GM21723 (cell line): Measurements from ENCODE around the gene CHRNA4.

Source experiments
- ATAC-seq: cut with Tn5 transposase; IDR thresholded peaks from one replicate; pipeline ENCODE4 v1.9.1; 2021; ENCODE audit warnings: mild to moderate bottlenecking, moderate library complexity; ENCODE audit not compliant: unreplicated experiment

Gene CHRNA4

GRCh38 chr20:63379296-63379695, 18.1 kb upstream of the CHRNA4 start:
- ATAC-seq: no peak

DNA sequence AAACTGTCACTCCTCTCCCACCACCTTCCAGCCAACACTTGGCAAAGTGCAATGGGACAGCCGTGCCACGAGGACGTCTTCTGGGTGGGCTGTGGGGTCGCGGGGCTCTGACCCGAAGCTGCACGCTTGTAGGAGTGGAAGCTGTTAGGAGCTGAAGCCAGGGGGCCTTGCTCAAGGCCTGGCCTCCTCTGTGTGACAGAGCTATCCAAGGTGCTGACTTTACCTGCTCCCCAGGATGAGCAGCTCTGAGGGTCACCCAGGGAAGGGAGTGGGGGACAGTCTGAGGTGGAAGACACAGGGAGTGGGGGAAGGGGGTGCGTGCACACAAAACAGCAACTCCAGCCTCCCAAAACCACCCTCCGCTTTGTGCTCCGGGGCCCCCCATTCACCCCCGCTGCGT, 17.5 kb upstream of the CHRNA4 start:
- no peak for ATAC-seq

DNA sequence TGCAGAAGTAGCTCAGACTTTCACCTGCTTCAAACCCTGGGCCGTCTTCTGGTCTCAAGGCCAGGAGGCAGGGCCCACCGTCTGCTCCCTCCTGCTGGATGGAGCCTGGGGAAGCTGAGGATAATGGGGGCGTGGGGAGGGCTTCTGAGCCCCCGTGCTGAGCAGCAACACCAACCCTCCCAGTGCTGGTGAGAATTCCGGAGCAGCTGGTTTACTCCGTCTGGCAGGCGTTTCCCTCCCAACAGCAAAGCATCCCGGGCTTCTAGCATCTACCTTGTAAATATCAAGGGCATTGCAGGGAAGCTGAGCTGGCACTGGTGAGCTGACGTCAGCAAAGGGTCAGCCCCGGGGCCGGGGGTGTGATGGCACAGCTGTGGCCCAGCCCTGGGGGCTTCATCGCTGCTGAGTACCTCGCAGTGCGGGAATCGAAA, 16.8 kb upstream of the CHRNA4 start:
- no peak for ATAC-seq

DNA sequence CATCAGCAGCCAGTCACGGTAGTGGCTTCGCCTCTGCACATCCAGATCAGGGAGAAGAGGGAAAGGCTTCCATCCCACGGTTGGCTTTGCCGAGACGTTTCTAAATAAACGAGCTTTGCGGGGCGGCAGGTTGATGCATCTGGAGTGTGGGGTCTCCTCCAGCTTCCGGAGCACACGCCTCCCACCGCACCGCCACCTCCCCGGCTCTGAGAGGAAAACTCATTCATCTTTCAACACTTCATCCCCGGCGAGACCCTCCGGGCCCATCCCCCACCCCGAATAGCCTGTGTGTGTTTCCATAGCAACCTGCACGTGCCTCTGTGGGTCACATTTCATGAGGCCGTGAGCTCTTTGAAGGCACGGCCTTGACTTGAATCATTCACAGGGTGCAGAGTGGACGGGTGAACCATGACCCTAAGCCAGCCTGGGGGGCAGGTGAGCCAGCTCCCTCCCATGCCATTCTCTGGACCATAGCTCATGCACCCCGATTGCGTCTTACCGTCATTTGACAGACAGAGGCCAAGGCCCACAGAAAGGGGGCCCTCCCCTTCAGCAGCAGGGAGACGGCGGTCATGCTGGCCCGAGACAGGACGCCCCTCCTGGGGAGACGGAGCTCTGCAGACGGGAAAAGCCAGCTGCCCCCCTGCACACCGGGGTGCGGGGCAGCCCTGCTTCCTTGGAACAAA, 16.2 kb upstream of the CHRNA4 start:
- ATAC-seq: no peak

GRCh38 chr20:63376283-63377250, 15.4 kb upstream of the CHRNA4 start:
- ATAC-seq: no peak

GRCh38 chr20:63375438-63375837, 14.3 kb upstream of the CHRNA4 start:
- ATAC-seq: no peak

GRCh38 chr20:63374504-63374903, 13.4 kb upstream of the CHRNA4 start:
- ATAC-seq: no peak

- no peak for ATAC-seq
These were observed 12.8 kb upstream of the CHRNA4 start for GRCh38 chr20:63373996-63374395.

GRCh38 chr20:63372971-63373885, 12.1 kb upstream of the CHRNA4 start:
- no peak for ATAC-seq

DNA sequence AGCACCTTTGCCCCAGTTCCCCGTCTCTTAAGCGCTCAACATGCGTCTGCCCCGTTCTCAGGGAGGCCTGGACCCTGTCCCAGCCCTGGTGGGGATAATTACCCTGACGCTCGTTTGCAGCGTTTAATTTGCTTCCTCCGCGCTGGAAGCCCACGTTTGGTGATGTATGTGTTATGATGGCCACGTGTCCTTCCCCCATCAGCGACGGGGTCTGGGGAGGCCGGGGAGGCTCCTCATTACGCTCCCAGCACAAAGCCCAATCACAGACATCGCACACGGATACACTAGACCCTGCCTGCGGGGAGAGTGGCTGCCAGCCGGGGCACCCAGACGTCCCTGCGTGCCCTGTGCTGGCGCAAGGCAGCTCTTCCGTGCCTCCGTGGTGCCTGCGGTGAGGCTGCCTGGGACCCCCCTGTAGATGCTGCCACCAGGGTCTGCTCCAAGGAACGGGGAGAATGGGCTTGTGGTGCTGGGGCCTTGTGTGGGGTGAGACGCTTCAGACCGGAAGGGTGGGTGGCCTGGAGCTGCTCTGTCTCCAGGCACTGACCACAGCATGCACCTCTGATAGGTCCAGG, 10.2 kb upstream of the CHRNA4 start:
- no peak for ATAC-seq

- no peak for ATAC-seq
These were observed 9.6 kb upstream of the CHRNA4 start for GRCh38 chr20:63370618-63371187.

GRCh38 chr20:63369724-63370617, 8.8 kb upstream of the CHRNA4 start:
- ATAC-seq: no peak

GRCh38 chr20:63369024-63369530, 7.9 kb upstream of the CHRNA4 start:
- ATAC-seq: no peak

- no peak for ATAC-seq
These were observed 7.0 kb upstream of the CHRNA4 start for GRCh38 chr20:63368151-63368550.

GRCh38 chr20:63367446-63368055, 6.4 kb upstream of the CHRNA4 start:
- no peak for ATAC-seq

- ATAC-seq: no peak
These were observed 5.5 kb upstream of the CHRNA4 start for GRCh38 chr20:63366390-63367365.

DNA sequence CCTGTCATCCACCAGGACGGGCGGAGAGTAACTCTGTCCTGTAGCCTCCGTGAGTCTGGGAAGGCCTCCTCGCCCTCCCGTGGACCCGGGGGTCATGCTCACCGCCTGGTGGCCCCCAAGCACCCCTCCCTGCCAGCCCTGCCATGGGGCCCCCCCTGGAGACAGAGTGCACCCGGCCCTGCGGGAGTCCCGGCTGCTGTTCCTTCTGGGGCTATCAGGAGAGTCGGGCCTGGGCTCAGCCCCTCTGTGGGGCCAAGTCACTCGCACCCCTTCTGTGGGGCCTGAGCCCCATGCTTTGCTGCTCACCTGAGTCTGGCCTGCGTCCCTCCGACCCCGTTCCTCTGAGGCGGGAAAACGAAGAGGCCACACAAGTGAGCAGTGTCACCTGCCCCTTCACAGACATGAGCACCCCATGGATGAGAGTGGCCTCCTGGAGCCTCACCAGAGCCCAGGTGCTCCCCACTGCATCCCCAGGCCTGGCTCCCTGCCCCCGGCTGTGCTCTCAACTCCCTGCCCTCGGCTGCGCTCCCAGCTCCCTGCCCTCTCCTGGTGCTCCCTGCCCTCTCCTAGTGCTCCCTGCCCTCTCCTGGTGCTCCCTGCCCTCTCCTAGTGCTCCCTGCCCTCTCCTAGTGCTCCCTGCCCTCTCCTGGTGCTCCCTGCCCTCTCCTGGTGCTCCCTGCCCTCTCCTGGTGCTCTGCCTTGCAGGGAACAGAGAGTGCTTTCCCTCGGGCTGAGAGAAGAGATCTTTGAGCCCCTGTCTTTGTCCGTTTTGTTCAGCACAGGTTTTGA, 4.6 kb upstream of the CHRNA4 start:
- ATAC-seq: no peak
